Measurements from ENCODE around the gene ALDH4A1.

The ALDH4A1 gene

GRCh38 chr1:18939398-18940302 is 37.3 kb upstream of the ALDH4A1 start:
- no peak for DNase-seq (ENCODE audit: low read depth, low spot score)

GRCh38 chr1:18938707-18939070 is 36.3 kb upstream of the ALDH4A1 start:
- DNase-seq (ENCODE audit: low read depth, low spot score) = no peak

GRCh38 chr1:18938008-18938706 is 35.8 kb upstream of the ALDH4A1 start:
- no peak for DNase-seq (ENCODE audit: low read depth, low spot score)

GRCh38 chr1:18937539-18937938 is 35.2 kb upstream of the ALDH4A1 start:
- no peak for DNase-seq (ENCODE audit: low read depth, low spot score)

GRCh38 chr1:18936814-18937481 is 34.6 kb upstream of the ALDH4A1 start:
- no peak for DNase-seq (ENCODE audit: low read depth, low spot score)

- DNase-seq (ENCODE audit: low read depth, low spot score) = no peak
These were observed 34.1 kb upstream of the ALDH4A1 start for GRCh38 chr1:18936471-18936813.

GRCh38 chr1:18934205-18935000 is 32.0 kb upstream of the ALDH4A1 start:
- no peak for DNase-seq (ENCODE audit: low read depth, low spot score)

- no peak for DNase-seq (ENCODE audit: low read depth, low spot score)
These were observed 30.5 kb upstream of the ALDH4A1 start for GRCh38 chr1:18932879-18933278.

- no peak for DNase-seq (ENCODE audit: low read depth, low spot score)
These were observed 30.0 kb upstream of the ALDH4A1 start for GRCh38 chr1:18932387-18932786.

GRCh38 chr1:18931730-18932129 is 29.4 kb upstream of the ALDH4A1 start:
- no peak for DNase-seq (ENCODE audit: low read depth, low spot score)

- DNase-seq (ENCODE audit: low read depth, low spot score) = no peak
These were observed 27.3 kb upstream of the ALDH4A1 start for GRCh38 chr1:18929686-18930085.

- no peak for DNase-seq (ENCODE audit: low read depth, low spot score)
These were observed 26.6 kb upstream of the ALDH4A1 start for GRCh38 chr1:18928985-18929384.

- no peak for DNase-seq (ENCODE audit: low read depth, low spot score)
These were observed 26.1 kb upstream of the ALDH4A1 start for GRCh38 chr1:18928406-18928805.

GRCh38 chr1:18927654-18928272 is 25.4 kb upstream of the ALDH4A1 start:
- no peak for DNase-seq (ENCODE audit: low read depth, low spot score)

- no peak for DNase-seq (ENCODE audit: low read depth, low spot score)
These were observed 24.8 kb upstream of the ALDH4A1 start for GRCh38 chr1:18927082-18927653.

GRCh38 chr1:18926315-18927081 is 24.1 kb upstream of the ALDH4A1 start:
- peak; percentile 69 for DNase-seq (ENCODE audit: low read depth, low spot score)

GRCh38 chr1:18925279-18925678 is 22.9 kb upstream of the ALDH4A1 start:
- DNase-seq (ENCODE audit: low read depth, low spot score) = no peak

- no peak for DNase-seq (ENCODE audit: low read depth, low spot score)
These were observed 21.9 kb upstream of the ALDH4A1 start for GRCh38 chr1:18924221-18924691.

- no peak for DNase-seq (ENCODE audit: low read depth, low spot score)
These were observed 21.4 kb upstream of the ALDH4A1 start for GRCh38 chr1:18923756-18924211.

Measured in activated naive CD8-positive, alpha-beta T cell treated with anti-CD3 and anti-CD28 coated beads, Interleukin-2, amount 50 U/mL, for 16 hours (primary cell).